ENCODE measurements around the gene B3GNT8.

B3GNT8 gene

GRCh38 chr19:41443813-41444455, 16.8 kb upstream of the B3GNT8 start:
- ATAC-seq, result no peak
- TF ChIP-seq CSRNP3 (CRISPR knock-in tag; IDR thresholded peaks at IDR 0.05), result no peak
- no peak for TF ChIP-seq RARB (CRISPR knock-in tag; IDR thresholded peaks at IDR 0.05)
- TF ChIP-seq ZFP30 (CRISPR knock-in tag; IDR thresholded peaks at IDR 0.05), result no peak
- TF ChIP-seq PPARA (CRISPR knock-in tag; IDR thresholded peaks at IDR 0.05; ENCODE audit: borderline replicate concordance), result no peak
- no peak for TF ChIP-seq CSDC2 (CRISPR knock-in tag; IDR thresholded peaks at IDR 0.05)
- TF ChIP-seq ARNTL (CRISPR knock-in tag; IDR thresholded peaks at IDR 0.05; ENCODE audit: borderline replicate concordance, low read depth), result no peak
- no peak for TF ChIP-seq TOX (CRISPR knock-in tag; IDR thresholded peaks at IDR 0.05; ENCODE audit: borderline replicate concordance)
- TF ChIP-seq ZC3H10 (CRISPR knock-in tag; IDR thresholded peaks at IDR 0.05), result no peak
- TF ChIP-seq ZNF70 (CRISPR knock-in tag; IDR thresholded peaks at IDR 0.05), result no peak
- TF ChIP-seq CREB5 (CRISPR knock-in tag; IDR thresholded peaks at IDR 0.05; ENCODE audit: low read depth), result no peak
- TF ChIP-seq SNAI2 (CRISPR knock-in tag; IDR thresholded peaks at IDR 0.05), result no peak
- TF ChIP-seq ESRRG (CRISPR knock-in tag; IDR thresholded peaks at IDR 0.05), result no peak
- TF ChIP-seq GLIS3 (CRISPR knock-in tag; IDR thresholded peaks at IDR 0.05), result no peak
- TF ChIP-seq ZFP3 (CRISPR knock-in tag; IDR thresholded peaks at IDR 0.05), result no peak

- TF ChIP-seq OSR1 (CRISPR knock-in tag; IDR thresholded peaks at IDR 0.05) (no peak), ZNF565 (CRISPR knock-in tag; conservative IDR thresholded peaks at IDR 0.05; ENCODE audit: low read depth) (no peak)
- no peak for ATAC-seq
Observed at GRCh38 chr19:41442473-41443355, 15.5 kb upstream of the B3GNT8 start, which contains the start of gene ERICH4. ERICH4 (plus strand) TSS chr19:41443156; CDS start chr19:41443170, 14 bp downstream.

GRCh38 chr19:41441321-41441945, 14.3 kb upstream of the B3GNT8 start:
- ATAC-seq, result no peak
- TF ChIP-seq CREB5 (CRISPR knock-in tag; IDR thresholded peaks at IDR 0.05; ENCODE audit: low read depth) (no peak), ISL1 (CRISPR knock-in tag; IDR thresholded peaks at IDR 0.05) (no peak), TOX (CRISPR knock-in tag; IDR thresholded peaks at IDR 0.05; ENCODE audit: borderline replicate concordance) (no peak), RARB (CRISPR knock-in tag; IDR thresholded peaks at IDR 0.05) (no peak), OSR1 (CRISPR knock-in tag; IDR thresholded peaks at IDR 0.05) (no peak), PPARA (CRISPR knock-in tag; IDR thresholded peaks at IDR 0.05; ENCODE audit: borderline replicate concordance) (no peak), ZFP30 (CRISPR knock-in tag; IDR thresholded peaks at IDR 0.05) (no peak), POU6F1 (CRISPR knock-in tag; IDR thresholded peaks at IDR 0.05; ENCODE audit: borderline replicate concordance, low read depth) (no peak), CSRNP3 (CRISPR knock-in tag; IDR thresholded peaks at IDR 0.05) (no peak)

Data from SK-N-SH treated with all-trans-retinoic acid at 6 μM for 48 hours (cell line).